NCI-H345 (cell line): ENCODE data around the gene DFFB.

Experiments used
- DNase-seq: peaks from one replicate; lab custom pipeline; 2025; lab: John Stamatoyannopoulos, UW

DFFB gene

DNA sequence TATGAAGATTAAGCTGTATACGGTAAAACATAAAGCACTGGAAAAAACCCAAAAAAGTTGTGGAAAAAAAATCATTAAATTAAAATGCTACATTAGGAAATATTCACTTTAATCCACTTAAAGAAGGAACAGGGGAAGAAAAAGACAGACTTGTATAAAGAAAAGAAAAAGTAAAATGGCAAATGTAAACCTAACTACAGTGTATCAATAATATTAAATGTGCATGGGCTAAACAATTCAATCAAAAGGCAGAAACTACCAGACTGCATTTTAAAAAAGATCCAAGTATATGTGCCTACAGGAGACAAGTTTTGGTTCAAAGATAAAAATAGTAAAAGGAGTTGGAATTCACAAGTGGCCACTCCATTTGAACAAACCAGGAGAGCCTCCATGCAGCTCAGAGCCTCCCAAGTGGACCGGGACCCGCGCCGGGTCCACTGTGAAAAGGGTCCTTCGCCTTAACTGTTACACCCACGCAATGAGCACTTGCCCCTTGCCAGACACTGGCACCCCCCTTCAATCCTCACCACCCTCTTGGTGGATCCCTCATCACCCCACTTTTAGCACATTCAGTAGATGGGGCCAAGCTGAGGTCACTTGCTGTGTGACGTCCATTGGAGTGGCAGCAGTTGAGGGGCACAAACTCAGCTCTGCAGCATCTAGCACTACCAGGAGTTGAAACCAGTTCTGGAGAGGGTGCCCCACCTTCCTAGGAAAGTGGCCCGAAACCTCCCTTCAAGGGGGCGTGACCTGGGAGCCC lies 41.9 kb downstream of the DFFB start:
- DNase-seq = peak; percentile 19

GRCh38 chr1:3899754-3900149 lies 42.5 kb downstream of the DFFB start:
- DNase-seq = no peak

- DNase-seq = peak; percentile 99
Observed at GRCh38 chr1:3900150-3900968, 43.1 kb downstream of the DFFB start, which contains the start of gene C1orf174. C1orf174 (minus strand) TSS chr1:3900272; CDS start chr1:3900186, 86 bp downstream.

- DNase-seq = peak; percentile 94
Observed at GRCh38 chr1:3900969-3901529, 43.8 kb downstream of the DFFB start.

GRCh38 chr1:3902111-3902511 lies 44.8 kb downstream of the DFFB start:
- no peak for DNase-seq

GRCh38 chr1:3902571-3903091 lies 45.4 kb downstream of the DFFB start:
- DNase-seq = peak; percentile 54

- peak; percentile 89 for DNase-seq
Observed at GRCh38 chr1:3903141-3904005, 46.1 kb downstream of the DFFB start.

GRCh38 chr1:3904006-3904842 lies 46.9 kb downstream of the DFFB start:
- peak; percentile 41 for DNase-seq

DNA sequence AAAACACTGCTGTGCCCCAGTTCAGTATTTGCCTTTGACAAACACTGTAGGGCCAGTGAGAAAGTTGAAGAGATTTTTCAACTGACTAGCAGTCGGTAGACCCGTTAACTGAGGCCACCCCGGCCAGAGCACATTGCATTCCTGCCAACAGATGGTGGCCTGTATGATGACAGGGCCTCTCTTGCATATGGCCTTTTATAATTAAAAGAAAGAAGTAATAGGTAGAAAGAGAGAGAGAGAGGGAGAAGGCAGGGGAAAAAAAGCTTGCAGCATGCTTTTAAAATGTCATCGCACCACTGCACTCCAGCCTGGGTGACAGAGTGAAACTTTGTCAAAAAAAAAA lies 47.5 kb downstream of the DFFB start:
- DNase-seq = no peak

GRCh38 chr1:3905266-3905952 lies 48.1 kb downstream of the DFFB start:
- DNase-seq = no peak

DNA sequence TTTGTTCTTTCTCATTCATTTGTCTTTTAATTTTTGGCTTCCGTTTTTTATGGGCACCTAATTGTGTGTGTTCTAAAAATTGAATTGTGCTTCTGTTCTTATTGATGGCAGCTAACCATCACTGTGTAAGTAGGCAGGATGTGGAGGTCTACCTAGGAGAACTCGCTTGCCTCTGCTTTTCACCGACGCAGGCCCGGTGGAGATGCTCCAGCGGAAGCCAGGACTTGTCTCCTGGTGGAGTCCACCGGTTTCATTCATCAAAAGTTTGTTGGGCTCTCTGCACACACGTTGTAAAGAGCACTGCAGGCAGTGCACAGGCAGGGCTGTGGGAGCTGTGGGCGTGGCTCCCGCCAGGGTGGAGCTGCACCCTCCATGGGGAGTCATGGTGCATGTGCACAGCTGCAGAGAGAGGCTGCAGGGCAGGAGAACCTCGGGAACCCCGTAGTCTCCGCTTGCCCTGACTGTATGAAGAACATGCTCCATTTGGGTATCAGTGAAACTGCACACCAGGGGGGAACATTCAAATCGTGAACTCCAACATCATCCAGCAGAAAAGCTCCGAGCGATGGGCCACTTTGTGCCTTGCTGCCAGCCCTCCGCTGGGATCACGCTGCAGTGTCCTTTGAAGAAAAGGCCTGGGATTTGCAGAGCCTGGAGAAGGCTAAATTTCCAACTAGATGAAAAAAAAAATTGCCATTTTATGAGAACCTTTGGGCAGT lies 48.8 kb downstream of the DFFB start:
- DNase-seq = peak; percentile 62

DNA sequence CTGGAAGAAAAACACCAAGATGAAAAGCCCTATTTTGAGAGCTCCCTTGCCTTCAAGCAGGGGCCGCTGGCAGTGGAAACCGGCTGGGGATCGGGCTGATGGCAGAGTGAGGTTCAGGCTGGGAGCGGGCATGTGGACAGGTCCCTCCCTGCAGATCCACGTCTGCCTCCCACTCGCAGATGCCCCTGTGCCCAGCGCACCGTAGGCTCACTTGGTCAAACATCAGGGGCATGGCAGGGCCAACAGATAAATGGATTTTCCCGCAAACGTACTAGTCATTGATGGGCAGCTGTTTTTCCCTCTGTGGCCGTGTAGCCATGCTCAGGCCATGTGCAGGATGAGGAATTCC lies 49.4 kb downstream of the DFFB start:
- DNase-seq = no peak

GRCh38 chr1:3907031-3907534 lies 49.8 kb downstream of the DFFB start:
- DNase-seq = peak; percentile 11

DNA sequence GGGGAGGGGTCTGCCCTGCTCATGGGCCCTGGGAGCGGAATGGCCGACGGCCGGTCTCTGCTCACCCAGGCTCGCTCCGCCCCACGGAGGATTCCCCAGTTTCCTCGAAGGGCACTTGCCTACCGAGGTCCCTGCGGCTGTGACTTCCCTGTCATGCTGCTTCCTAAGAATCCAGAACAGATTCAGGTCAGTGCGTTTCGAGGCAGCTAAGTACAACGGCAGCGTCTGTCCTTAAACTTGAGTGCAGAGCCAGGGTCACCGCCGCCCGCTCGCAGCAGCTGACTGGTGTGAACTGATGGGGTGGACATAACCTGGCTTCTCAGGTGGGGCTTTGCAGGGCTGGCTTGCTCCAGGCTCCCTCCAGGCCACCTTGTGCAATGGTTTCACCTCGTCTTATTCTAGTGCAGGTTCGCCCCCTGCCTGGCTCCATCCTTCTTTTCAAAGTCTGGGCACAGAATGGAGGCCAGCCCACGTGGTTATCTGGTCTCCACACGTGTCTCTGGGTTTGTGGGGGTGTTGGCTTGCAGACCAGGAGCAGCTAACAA lies 50.4 kb downstream of the DFFB start:
- DNase-seq = no peak

DNA sequence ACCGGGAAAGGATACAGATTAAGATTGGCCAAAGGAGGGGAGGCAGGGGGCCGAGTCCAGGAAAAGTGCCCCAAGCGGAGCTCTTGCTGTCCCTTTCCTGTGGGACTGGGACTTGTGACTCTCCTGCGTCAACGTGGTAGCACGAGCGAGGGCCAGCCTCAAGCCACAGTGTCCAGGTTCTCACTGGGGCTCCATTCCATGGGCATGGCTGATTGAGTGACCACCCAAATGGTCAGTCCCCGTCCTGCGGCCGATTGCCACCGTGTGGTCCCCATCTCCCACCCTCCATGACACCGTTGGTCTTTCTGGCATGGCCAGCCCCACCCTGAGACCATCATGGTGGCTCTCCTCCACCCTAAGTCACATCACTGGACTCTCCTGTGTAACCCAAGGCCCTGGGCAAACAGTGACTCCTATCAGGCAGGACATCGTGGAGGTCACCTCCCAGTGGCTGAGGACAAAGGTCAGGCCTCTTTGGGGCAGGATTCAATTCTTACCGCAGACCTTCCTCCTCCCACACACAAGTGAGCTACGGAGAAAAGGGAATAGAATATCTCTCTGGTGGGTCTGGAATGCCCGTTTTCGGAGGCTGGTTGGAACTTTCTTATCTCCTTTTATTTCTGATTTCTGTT lies 51.7 kb downstream of the DFFB start:
- no peak for DNase-seq

GRCh38 chr1:3909615-3910014 lies 52.3 kb downstream of the DFFB start:
- peak; percentile 26 for DNase-seq

DNA sequence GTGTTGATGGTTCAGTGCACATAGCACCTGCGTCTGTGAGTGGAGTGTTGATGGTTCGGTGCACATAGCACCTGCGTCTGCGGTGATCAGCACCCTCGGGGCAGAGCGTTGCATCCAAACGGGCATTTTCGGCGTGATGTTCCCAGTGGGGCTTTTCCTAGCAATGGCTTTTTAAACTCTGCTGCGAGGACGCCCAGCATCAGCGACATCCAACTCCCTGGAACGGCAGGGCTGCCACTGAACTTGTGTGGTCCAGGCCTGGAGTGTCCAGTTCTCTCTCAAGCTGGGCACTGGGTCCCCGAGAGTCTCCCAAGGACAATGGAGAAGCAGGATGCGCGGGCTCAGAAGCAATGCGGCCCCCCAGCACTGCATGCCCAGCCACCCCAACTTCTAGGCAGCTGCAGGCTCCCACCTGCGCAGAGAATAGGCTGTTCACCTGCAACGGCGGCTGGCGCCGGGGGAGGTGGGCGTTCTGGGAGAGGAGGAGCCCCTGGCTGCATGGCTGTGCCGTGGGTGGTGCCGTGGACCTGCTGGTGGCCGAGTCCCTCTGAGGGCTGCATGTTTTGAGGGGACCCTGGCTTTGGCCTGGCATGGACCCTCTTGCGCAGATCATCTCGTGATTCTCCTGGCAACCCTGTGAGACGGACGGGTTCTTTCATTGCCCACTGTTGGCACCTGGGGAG lies 52.9 kb downstream of the DFFB start:
- peak; percentile 75 for DNase-seq
